Liver (tissue), 9 donors: ENCODE data around the gene PTPRQ. TPM values are rescaled to one million over a fixed set of nuclear protein-coding genes. Genes with fewer than 3 reads are reported as not detected.

Experiments used
- DNase-seq: peaks from one replicate; pipeline ENCODE4 v3.0.0-alpha.2; 2017; ENCODE audit warnings: low spot score
- H3K27ac ChIP-seq, 2 donors: one replicate each; pipeline ENCODE4 v1.7.0; 2013; ENCODE audit warnings: inconsistent platforms in 2 of 2, low read length in 2 of 2, control low read depth in 1 of 2, low read depth in 1 of 2, mild to moderate bottlenecking in 1 of 2
- H3K27me3 ChIP-seq, 4 donors: one replicate each; pipeline versions ENCODE4 v1.6.1 to v1.7.0; 2013; ENCODE audit warnings: low read length in 3 of 4, inconsistent platforms in 1 of 4, mild to moderate bottlenecking in 1 of 4, moderate library complexity in 1 of 4; ENCODE audit not compliant: control insufficient read depth in 4 of 4, insufficient read depth in 4 of 4
- H3K36me3 ChIP-seq, 4 donors: one replicate each; pipeline versions ENCODE4 v1.6.1 to v1.7.0; 2013; ENCODE audit warnings: low read length in 3 of 4, mild to moderate bottlenecking in 3 of 4, low read depth in 1 of 4, moderate library complexity in 1 of 4; ENCODE audit not compliant: control insufficient read depth in 4 of 4, insufficient read depth in 3 of 4
- H3K4me1 ChIP-seq, 4 donors: one replicate each; pipeline versions ENCODE4 v1.6.1 to v1.7.0; 2013; ENCODE audit warnings: low read length in 3 of 4, mild to moderate bottlenecking in 3 of 4, moderate library complexity in 1 of 4; ENCODE audit not compliant: control insufficient read depth in 4 of 4, insufficient read depth in 4 of 4
- H3K4me3 ChIP-seq, 3 donors: one replicate each; pipeline versions ENCODE4 v1.6.1 to v1.7.0; 2013; ENCODE audit warnings: low read length in 3 of 3, control low read depth in 1 of 3, low read depth in 1 of 3, mild to moderate bottlenecking in 1 of 3
- H3K9ac ChIP-seq, 2 donors: one replicate each; pipeline ENCODE4 v1.7.0; 2013; ENCODE audit warnings: low read length in 2 of 2, mild to moderate bottlenecking in 2 of 2, moderate library complexity in 2 of 2, control low read depth in 1 of 2, low read depth in 1 of 2
- H3K9me3 ChIP-seq, 4 donors: one replicate each; pipeline versions ENCODE4 v1.6.1 to v1.7.0; 2013; ENCODE audit warnings: low read length in 3 of 4; ENCODE audit not compliant: control insufficient read depth in 4 of 4
- CTCF ChIP-seq: fragments of 150-350 bp; IDR thresholded peaks from 2 replicates; pipeline ENCODE4 v1.5.1; 2017; ENCODE audit warnings: improper control_type of control experiment, low read depth, low read length; ENCODE audit not compliant: missing input control
- EGR1 ChIP-seq, 2 donors: IDR thresholded peaks; 2 replicates each; pipeline ENCODE4 v1.6.1; 2016 to 2018; ENCODE audit warnings: antibody characterized with exemption in 2 of 2, low read depth in 2 of 2
- FOXA2 ChIP-seq: IDR thresholded peaks from 2 replicates; pipeline ENCODE4 v1.6.1; 2016; ENCODE audit warnings: antibody characterized with exemption
- GABPA ChIP-seq, 2 donors: IDR thresholded peaks in 1 of 2; conservative IDR thresholded peaks in 1 of 2; 2 replicates each; pipeline ENCODE4 v1.6.1; 2016; ENCODE audit warnings: antibody characterized with exemption in 2 of 2, mild to moderate bottlenecking in 1 of 2, moderate library complexity in 1 of 2
- HNF4G ChIP-seq: IDR thresholded peaks from 2 replicates; pipeline ENCODE4 v1.6.1; 2016; ENCODE audit warnings: antibody characterized with exemption
- JUND ChIP-seq, 2 donors: IDR thresholded peaks; 2 replicates each; pipeline ENCODE4 v1.6.1; 2016; ENCODE audit warnings: antibody characterized with exemption in 2 of 2
- NR2F2 ChIP-seq: IDR thresholded peaks from 2 replicates; pipeline ENCODE4 v1.6.1; 2016; ENCODE audit warnings: antibody characterized with exemption
- RAD21 ChIP-seq, 2 donors: IDR thresholded peaks; 2 replicates each; pipeline ENCODE4 v1.6.1; 2016; ENCODE audit warnings: antibody characterized with exemption in 2 of 2, mild to moderate bottlenecking in 2 of 2
- RXRA ChIP-seq, 2 donors: IDR thresholded peaks; 2 replicates each; pipeline ENCODE4 v1.6.1; 2017 to 2018; ENCODE audit warnings: antibody characterized with exemption in 2 of 2, mild to moderate bottlenecking in 1 of 2
- SP1 ChIP-seq: IDR thresholded peaks from 2 replicates; pipeline ENCODE4 v1.6.1; 2018; ENCODE audit warnings: antibody characterized with exemption, mild to moderate bottlenecking
- TAF1 ChIP-seq: conservative IDR thresholded peaks from 2 replicates; pipeline ENCODE4 v1.6.1; 2016; ENCODE audit warnings: antibody characterized with exemption, mild to moderate bottlenecking
- YY1 ChIP-seq: IDR thresholded peaks from 2 replicates; pipeline ENCODE4 v1.6.1; 2016; ENCODE audit warnings: antibody characterized with exemption, mild to moderate bottlenecking
- ZBTB33 ChIP-seq: IDR thresholded peaks from 2 replicates; pipeline ENCODE4 v1.6.1; 2016; ENCODE audit warnings: antibody characterized with exemption
- WGBS: extraction: QIAGEN DNeasy Blood & Tissue Kit; methylation state at CpG from one replicate; pipeline ENCODE4 v1.1.7; 2013; 5-methylcytosine and 5-hydroxymethylcytosine counted together
- polyA plus RNA-seq, 2 donors: library from polyadenylated mRNA; stranded (reverse) in 1 of 2; unstranded in 1 of 2; fragments of 200-250 nt in 1 of 2; fragments of >200 nt in 1 of 2; fragmentation: Nextera tagmentation in 1 of 2; extraction: Ambion mirVana in 1 of 2; gene quantifications; one replicate each; pipeline versions ENCODE4 v1.2.1 to v1.2.3, GENCODE V29; 2013 to 2015
- total RNA-seq, 2 donors: library from RNA; depleted of rRNA; stranded (reverse); fragments of >200 nt; gene quantifications; one replicate each; pipeline ENCODE4 v1.2.3, GENCODE V29; 2014
- TF ChIP-seq, protein P1 (sequence below): IDR thresholded peaks from 2 replicates; pipeline ENCODE4 v1.6.1; 2016; ENCODE audit warnings: antibody characterized with exemption, mild to moderate bottlenecking
- TF ChIP-seq, protein P2 (sequence below): IDR thresholded peaks from 2 replicates; pipeline ENCODE4 v1.6.1; 2016; ENCODE audit warnings: antibody characterized with exemption
- donor health status: healthy.
- donor health status: healthy.
- donor health status: healthy.
- donor health status: healthy.
- donor health status: healthy.

Gene PTPRQ
- total and polyA plus RNA-seq, 4 donors, result 0.02 to 0.08 (median 0.04) TPM

GRCh38 chr12:80715713-80716249, 271.7 kb downstream of the PTPRQ start:
- DNase-seq, result no peak
- no peak for TF ChIP-seq EGR1 (IDR thresholded peaks at IDR 0.05; ENCODE audit: low read depth in 2 of 2)
- no peak for TF ChIP-seq GABPA (IDR thresholded peaks at IDR 0.05 in 1 of 2, conservative IDR thresholded peaks at IDR 0.05 in 1 of 2)
- TF ChIP-seq ZBTB33, result no peak
- TF ChIP-seq, protein P1, sequence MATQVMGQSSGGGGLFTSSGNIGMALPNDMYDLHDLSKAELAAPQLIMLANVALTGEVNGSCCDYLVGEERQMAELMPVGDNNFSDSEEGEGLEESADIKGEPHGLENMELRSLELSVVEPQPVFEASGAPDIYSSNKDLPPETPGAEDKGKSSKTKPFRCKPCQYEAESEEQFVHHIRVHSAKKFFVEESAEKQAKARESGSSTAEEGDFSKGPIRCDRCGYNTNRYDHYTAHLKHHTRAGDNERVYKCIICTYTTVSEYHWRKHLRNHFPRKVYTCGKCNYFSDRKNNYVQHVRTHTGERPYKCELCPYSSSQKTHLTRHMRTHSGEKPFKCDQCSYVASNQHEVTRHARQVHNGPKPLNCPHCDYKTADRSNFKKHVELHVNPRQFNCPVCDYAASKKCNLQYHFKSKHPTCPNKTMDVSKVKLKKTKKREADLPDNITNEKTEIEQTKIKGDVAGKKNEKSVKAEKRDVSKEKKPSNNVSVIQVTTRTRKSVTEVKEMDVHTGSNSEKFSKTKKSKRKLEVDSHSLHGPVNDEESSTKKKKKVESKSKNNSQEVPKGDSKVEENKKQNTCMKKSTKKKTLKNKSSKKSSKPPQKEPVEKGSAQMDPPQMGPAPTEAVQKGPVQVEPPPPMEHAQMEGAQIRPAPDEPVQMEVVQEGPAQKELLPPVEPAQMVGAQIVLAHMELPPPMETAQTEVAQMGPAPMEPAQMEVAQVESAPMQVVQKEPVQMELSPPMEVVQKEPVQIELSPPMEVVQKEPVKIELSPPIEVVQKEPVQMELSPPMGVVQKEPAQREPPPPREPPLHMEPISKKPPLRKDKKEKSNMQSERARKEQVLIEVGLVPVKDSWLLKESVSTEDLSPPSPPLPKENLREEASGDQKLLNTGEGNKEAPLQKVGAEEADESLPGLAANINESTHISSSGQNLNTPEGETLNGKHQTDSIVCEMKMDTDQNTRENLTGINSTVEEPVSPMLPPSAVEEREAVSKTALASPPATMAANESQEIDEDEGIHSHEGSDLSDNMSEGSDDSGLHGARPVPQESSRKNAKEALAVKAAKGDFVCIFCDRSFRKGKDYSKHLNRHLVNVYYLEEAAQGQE, result no peak
- no peak for TF ChIP-seq RAD21 (IDR thresholded peaks at IDR 0.05)
- no peak for TF ChIP-seq JUND (IDR thresholded peaks at IDR 0.05)
- TF ChIP-seq TAF1, result no peak
- no peak for TF ChIP-seq NR2F2
- TF ChIP-seq, protein P2, sequence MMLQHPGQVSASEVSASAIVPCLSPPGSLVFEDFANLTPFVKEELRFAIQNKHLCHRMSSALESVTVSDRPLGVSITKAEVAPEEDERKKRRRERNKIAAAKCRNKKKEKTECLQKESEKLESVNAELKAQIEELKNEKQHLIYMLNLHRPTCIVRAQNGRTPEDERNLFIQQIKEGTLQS, result no peak
- TF ChIP-seq YY1, result no peak
- no peak overlapping the region for H3K4me3 ChIP-seq
- H3K27me3 ChIP-seq, result no peaks in the 10 kb centered on the region
- no peak overlapping the region for H3K27ac ChIP-seq
- no peak overlapping the region for H3K9ac ChIP-seq
- H3K9me3 ChIP-seq, result no peaks in the 10 kb centered on the region
- no peaks in the 10 kb centered on the region for H3K4me1 ChIP-seq
- H3K36me3 ChIP-seq, result no peaks in the 10 kb centered on the region
- WGBS, result 42% methylated on average over 10 of the region's 10 CpGs

DNA sequence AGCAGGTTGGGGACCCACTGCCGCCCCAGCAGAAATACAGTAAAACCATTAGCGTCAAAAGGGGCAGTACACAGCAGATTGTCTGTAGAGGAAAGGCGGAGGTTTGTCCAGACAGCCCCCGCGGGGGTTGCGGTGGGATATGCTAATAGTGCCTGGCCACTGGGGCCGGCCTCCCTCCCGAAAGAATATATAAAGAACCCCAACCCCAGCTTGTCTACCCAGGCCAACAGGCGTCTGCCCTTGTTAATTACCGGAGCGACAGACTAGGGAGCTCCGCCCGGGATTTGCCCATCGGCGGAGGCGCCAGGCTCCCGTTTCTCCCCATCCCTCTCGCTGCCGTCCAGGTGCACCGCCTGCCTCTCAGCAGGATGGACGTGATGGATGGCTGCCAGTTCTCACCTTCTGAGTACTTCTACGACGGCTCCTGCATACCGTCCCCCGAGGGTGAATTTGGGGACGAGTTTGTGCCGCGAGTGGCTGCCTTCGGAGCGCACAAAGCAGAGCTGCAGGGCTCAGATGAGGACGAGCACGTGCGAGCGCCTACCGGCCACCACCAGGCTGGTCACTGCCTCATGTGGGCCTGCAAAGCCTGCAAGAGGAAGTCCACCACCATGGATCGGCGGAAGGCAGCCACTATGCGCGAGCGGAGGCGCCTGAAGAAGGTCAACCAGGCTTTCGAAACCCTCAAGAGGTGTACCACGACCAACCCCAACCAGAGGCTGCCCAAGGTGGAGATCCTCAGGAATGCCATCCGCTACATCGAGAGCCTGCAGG, 272.8 kb downstream of the PTPRQ start, which contains the start of gene MYF5:
MYF5 (plus strand) TSS at position 217 of the 774 bp plus-strand sequence; CDS start at position 369, 152 bp downstream.
- WGBS, result 41% methylated on average over 45 of the region's 45 CpGs
- no peaks in the 10 kb centered on the region for H3K36me3 ChIP-seq
- no peak within 1 kb of the TSS for H3K27ac ChIP-seq
- DNase-seq, result no peak
- H3K9ac ChIP-seq, result no peak within 1 kb of the TSS
- H3K27me3 ChIP-seq, result no peaks in the 10 kb centered on the region
- H3K4me3 ChIP-seq, result no peak within 1 kb of the TSS
- no peaks in the 10 kb centered on the region for H3K9me3 ChIP-seq
- no peaks in the 10 kb centered on the region for H3K4me1 ChIP-seq
- no peak for TF ChIP-seq ZBTB33
- no peak for TF ChIP-seq EGR1 (IDR thresholded peaks at IDR 0.05; ENCODE audit: low read depth in 2 of 2)
- no peak for TF ChIP-seq GABPA (IDR thresholded peaks at IDR 0.05 in 1 of 2, conservative IDR thresholded peaks at IDR 0.05 in 1 of 2)
- TF ChIP-seq, protein P1, result no peak
- no peak for TF ChIP-seq RAD21 (IDR thresholded peaks at IDR 0.05)
- no peak for TF ChIP-seq TAF1
- no peak for TF ChIP-seq RXRA (IDR thresholded peaks at IDR 0.05)
- no peak for TF ChIP-seq JUND (IDR thresholded peaks at IDR 0.05)
- TF ChIP-seq NR2F2, result no peak
- TF ChIP-seq, protein P2, result no peak
- no peak for TF ChIP-seq CTCF
- no peak for TF ChIP-seq HNF4G
- TF ChIP-seq FOXA2, result no peak
- TF ChIP-seq SP1, result no peak
